Measurements from ENCODE around the gene SLC35F3. TPM values are rescaled to one million over a fixed set of nuclear protein-coding genes. Genes with fewer than 3 reads are reported as not detected.

SLC35F3 gene
- total and polyA plus RNA-seq, 9 of the 15 experiments (the other 6 are each of a cell fraction or from before 2014, with no cell fraction given), result 0.04 to 0.07 (median 0.04) TPM; not detected in 6

GRCh38 chr1:234326497-234327366, 422.3 kb downstream of the SLC35F3 start:
- Histone ChIP-seq H3K9ac (ENCODE audit: insufficient read depth in 1 of 2, low read depth in 2 of 2, low read length in 2 of 2) (peak overlapping the region in 1 of 2 experiments; percentile 40; a peak in 1 of 4 replicates), H2AFZ (ENCODE audit: low read depth, low read length) (peak overlapping the region; percentile 66)
- POLR2A ChIA-PET, result interaction anchor here (1.0 to 1.3 kb wide), 3 partner anchors 9 to 46 kb away, joined by 3 to 4 read pairs (median 4); no protein-coding TSS in a partner anchor
- TF ChIP-seq GTF3C2 (IDR thresholded peaks at IDR 0.05; ENCODE audit: borderline replicate concordance, extremely low read depth, insufficient read length) (no peak), ETS2 (tag; IDR thresholded peaks at IDR 0.05; ENCODE audit: borderline replicate concordance, poor library complexity, severe bottlenecking) (no peak), SMC3 (conservative IDR thresholded peaks at IDR 0.05; ENCODE audit: insufficient read depth, low read depth, low read length) (peak; percentile 50; the same call in 1 of the 2 replicates), RAD21 (CRISPR knock-in tag; conservative IDR thresholded peaks at IDR 0.05 in 1 of 2, IDR thresholded peaks at IDR 0.05 in 1 of 2) (peak; percentile 47 to 67; a peak in 3 of 4 replicates), HNRNPL (IDR thresholded peaks at IDR 0.05; ENCODE audit: low read depth, low read length) (no peak), CEBPG (CRISPR knock-in tag; IDR thresholded peaks at IDR 0.05) (no peak), CEBPG (tag; conservative IDR thresholded peaks at IDR 0.05 in 1 of 2, IDR thresholded peaks at IDR 0.05 in 1 of 2) (no peak), ATF6 (CRISPR knock-in tag; IDR thresholded peaks at IDR 0.05) (no peak), ZNF699 (CRISPR knock-in tag; IDR thresholded peaks at IDR 0.05; ENCODE audit: insufficient replicate concordance) (no peak), CTBP1 (IDR thresholded peaks at IDR 0.05; ENCODE audit: borderline replicate concordance) (peak; percentile 39; the same call in 1 of the 2 replicates), CREM (IDR thresholded peaks at IDR 0.05; ENCODE audit: low read depth) (peak; percentile 28; the same call in 1 of the 2 replicates), ZNF23 (CRISPR knock-in tag; IDR thresholded peaks at IDR 0.05) (no peak), XRCC5 (IDR thresholded peaks at IDR 0.05; ENCODE audit: low read depth, low read length) (0 out of 2 replicates have a peak, but pooled peaks have one; percentile 45), TRIM28 (IDR thresholded peaks at IDR 0.05) (peak; percentile 30; the same call in 1 of the 2 replicates), FOSL1 (tag; conservative IDR thresholded peaks at IDR 0.05) (no peak)

More at GRCh38 chr1:234326497-234327366, 422.3 kb downstream of the SLC35F3 start:
- Histone ChIP-seq H3K36me3 (ENCODE audit: control insufficient read depth, insufficient read depth, low read length) (no peaks in the 10 kb centered on the region), H3K27me3 (ENCODE audit: control insufficient read depth in 2 of 2, insufficient read depth in 2 of 2, low read length in 2 of 2) (peaks cover 17 to 27% of the 10 kb centered on the region in 2 experiments), H4K20me1 (replicated peaks; ENCODE audit: control insufficient read depth, insufficient read depth, low read length) (no peaks in the 10 kb centered on the region), H3K4me3 (no peak overlapping the region), H3K4me1 (replicated peaks in 1 of 2; ENCODE audit: control insufficient read depth in 2 of 2, insufficient read depth in 2 of 2, low read length in 2 of 2) (no peaks in the 10 kb centered on the region; a peak in 3 of 5 replicates), H3K9me1 (ENCODE audit: control insufficient read depth, insufficient read depth, low read length) (no peaks in the 10 kb centered on the region), H3K4me2 (ENCODE audit: insufficient read depth, low read length) (peak overlapping the region; percentile 35; the same call in 1 of the 2 replicates), H3K27ac (ENCODE audit: extremely low read depth, low read depth, low read length) (no peak overlapping the region), H3K79me2 (ENCODE audit: control insufficient read depth, insufficient read depth, low read length) (no peaks in the 10 kb centered on the region), H3K9me3 (replicated peaks; ENCODE audit: control insufficient read depth, insufficient read depth, low read depth, low read length) (no peaks in the 10 kb centered on the region)
- in situ Hi-C loops (cut with MboI), result loop anchor here (10.0 kb wide), 2 partner anchors 268 to 768 kb away; no protein-coding TSS in a partner anchor
- peak; percentile 90 for ATAC-seq
- CTCF ChIA-PET (ENCODE audit: low intra/inter-chr PET ratio), result interaction anchor here (0.6 kb wide), 1 partner anchor 34 kb away, joined by 4 read pairs; no protein-coding TSS in a partner anchor
- WGBS (ENCODE audit: insufficient coverage, low coverage, missing lambda C conversion rate), result 17% methylated on average over 20 of the region's 20 CpGs
- DNase-seq (ENCODE audit: extremely low read depth in 1 of 4, low spot score in 3 of 4), result peak; percentile 71 to 78 (median 75)
- BruUV-seq (replicated peaks), result no TSS peak
- intact Hi-C loops (cut with micrococcal nuclease), result loop anchor here (5.0 kb wide), 2 partner anchors 81 to 766 kb away; no protein-coding TSS in a partner anchor
- FAIRE-seq, result peak; percentile 82

Data from K562 (cell line).